Lower lobe of right lung (tissue), 2 donors: ENCODE measurements around the gene TLCD5. TPM values are rescaled to one million over a fixed set of nuclear protein-coding genes. Genes with fewer than 3 reads are reported as not detected.

ENCODE experiments used
- ATAC-seq, 2 donors: fragments of 200-7000 bp; cut with Tn5 transposase; one replicate each; pipeline ENCODE4 v1.9.1; 2020 to 2022; ENCODE audit warnings: mild to moderate bottlenecking in 2 of 2, moderate library complexity in 2 of 2
- DNase-seq: peaks from one replicate; pipeline ENCODE4 v3.0.0-alpha.2; 2020
- H3K27ac ChIP-seq: fragments of 200-600 bp; one replicate; pipeline ENCODE4 v1.8.0; 2022
- H3K27me3 ChIP-seq: fragments of 200-600 bp; one replicate; pipeline ENCODE4 v1.8.0; 2022; ENCODE audit warnings: low read depth
- H3K36me3 ChIP-seq: fragments of 200-600 bp; one replicate; pipeline ENCODE4 v1.8.0; 2022; ENCODE audit warnings: mild to moderate bottlenecking
- H3K4me1 ChIP-seq: fragments of 200-600 bp; one replicate; pipeline ENCODE4 v1.8.0; 2022
- H3K4me3 ChIP-seq: fragments of 200-600 bp; one replicate; pipeline ENCODE4 v1.8.0; 2022; ENCODE audit warnings: mild to moderate bottlenecking
- H3K9me3 ChIP-seq: fragments of 200-600 bp; one replicate; pipeline ENCODE4 v1.8.0; 2022
- intact Hi-C: fragments of 100-400 bp; cut with DNase I; formaldehyde crosslinking; loops from one replicate; pipeline ENCODE4 v1.11.0; 2022
- total RNA-seq: library from RNA; stranded (reverse); fragmentation: NEBNext Ultra II Directional; extraction: Animal tissue kit (Norgen Biotek cat#: 25700); gene quantifications from one replicate; pipeline ENCODE4 v1.2.1, GENCODE V29; 2021
- TF ChIP-seq, protein P1 (sequence below): fragments of 200-600 bp; IDR thresholded peaks from one replicate; pipeline ENCODE4 v1.8.0; 2022; ENCODE audit warnings: antibody characterized with exemption, mild to moderate bottlenecking
- donor health status: DM: no; HTN: yes; CAD: no; lungs with severe emphysema.

TLCD5 gene
- total RNA-seq, 1 donor from 2014 or later, result 3.5 TPM

DNA sequence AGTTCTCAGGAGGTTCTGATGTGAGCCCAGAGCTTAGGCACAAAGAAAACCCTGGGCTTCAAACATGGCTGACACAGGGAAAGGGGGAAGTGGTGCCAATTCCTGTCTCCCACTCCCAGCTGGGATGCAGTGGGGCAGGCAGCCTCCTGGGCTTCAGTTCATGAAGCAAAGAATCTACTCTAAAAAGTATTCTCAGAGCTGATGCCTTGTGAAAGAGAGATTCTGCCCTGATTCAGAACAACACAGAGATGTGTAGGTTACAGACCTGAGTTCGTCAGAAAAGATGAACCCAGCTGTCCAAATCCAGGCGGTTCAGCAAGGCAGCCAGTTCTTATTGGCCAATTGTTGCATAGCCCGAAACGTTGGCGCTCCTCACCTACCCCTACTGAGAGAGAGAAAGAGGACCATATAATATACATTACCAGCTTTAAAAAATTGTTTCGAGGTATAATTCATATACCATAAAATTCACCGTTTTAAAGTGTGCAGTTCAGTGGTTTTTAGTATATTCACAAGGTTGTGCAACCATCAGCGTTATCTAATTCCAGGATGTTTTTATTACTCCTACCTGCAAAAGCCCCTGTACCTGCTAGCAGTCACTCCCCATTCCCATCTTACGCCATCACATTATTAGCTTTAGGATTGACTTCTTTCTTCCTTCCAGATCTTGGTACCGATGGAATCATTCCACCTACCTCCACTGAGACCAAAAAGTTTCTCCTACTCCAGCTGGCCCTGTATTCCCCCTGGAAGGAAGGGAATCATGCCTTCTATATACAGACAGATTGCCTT, 7.2 kb upstream of the TLCD5 start:
- no peak overlapping the region for H3K4me3 ChIP-seq
- no peak for ATAC-seq
- DNase-seq, result no peak
- intact Hi-C loops, result no loop called here
- H3K4me1 ChIP-seq, result peaks cover 25% of the 10 kb centered on the region
- H3K27ac ChIP-seq, result peak overlapping the region; percentile 61
- H3K9me3 ChIP-seq, result no peaks in the 10 kb centered on the region
- TF ChIP-seq, protein P1, sequence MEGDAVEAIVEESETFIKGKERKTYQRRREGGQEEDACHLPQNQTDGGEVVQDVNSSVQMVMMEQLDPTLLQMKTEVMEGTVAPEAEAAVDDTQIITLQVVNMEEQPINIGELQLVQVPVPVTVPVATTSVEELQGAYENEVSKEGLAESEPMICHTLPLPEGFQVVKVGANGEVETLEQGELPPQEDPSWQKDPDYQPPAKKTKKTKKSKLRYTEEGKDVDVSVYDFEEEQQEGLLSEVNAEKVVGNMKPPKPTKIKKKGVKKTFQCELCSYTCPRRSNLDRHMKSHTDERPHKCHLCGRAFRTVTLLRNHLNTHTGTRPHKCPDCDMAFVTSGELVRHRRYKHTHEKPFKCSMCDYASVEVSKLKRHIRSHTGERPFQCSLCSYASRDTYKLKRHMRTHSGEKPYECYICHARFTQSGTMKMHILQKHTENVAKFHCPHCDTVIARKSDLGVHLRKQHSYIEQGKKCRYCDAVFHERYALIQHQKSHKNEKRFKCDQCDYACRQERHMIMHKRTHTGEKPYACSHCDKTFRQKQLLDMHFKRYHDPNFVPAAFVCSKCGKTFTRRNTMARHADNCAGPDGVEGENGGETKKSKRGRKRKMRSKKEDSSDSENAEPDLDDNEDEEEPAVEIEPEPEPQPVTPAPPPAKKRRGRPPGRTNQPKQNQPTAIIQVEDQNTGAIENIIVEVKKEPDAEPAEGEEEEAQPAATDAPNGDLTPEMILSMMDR, result no peak
- no peaks in the 10 kb centered on the region for H3K27me3 ChIP-seq
- H3K36me3 ChIP-seq, result no peaks in the 10 kb centered on the region

DNA sequence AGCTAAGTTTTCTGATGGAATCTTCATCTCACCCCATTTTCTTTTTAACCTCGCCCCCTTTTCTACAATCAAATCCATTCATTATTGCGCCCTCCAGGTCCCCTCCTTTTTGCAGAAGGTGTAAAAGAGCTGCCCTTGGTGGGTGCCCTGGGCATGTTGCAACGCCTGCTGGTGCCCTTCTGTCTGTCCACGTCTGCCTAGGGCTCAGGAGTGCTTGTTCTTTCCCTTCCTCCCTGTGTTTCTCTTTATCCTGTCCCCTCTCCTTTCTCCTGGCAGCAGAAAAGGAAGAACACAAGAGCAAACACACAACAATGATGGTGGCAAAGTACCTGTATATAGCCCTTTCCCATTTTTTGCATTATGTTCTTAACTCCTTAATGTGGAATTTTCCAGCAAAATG, 6.2 kb upstream of the TLCD5 start:
- Histone ChIP-seq H3K36me3 (no peaks in the 10 kb centered on the region), H3K9me3 (no peaks in the 10 kb centered on the region), H3K4me1 (peaks cover 25% of the 10 kb centered on the region), H3K4me3 (no peak overlapping the region), H3K27me3 (no peaks in the 10 kb centered on the region), H3K27ac (no peak overlapping the region)
- ATAC-seq (no peak), DNase-seq (no peak)
- intact Hi-C loops, result no loop called here
- TF ChIP-seq, protein P1, result no peak

- TF ChIP-seq, protein P1, result no peak
- peaks cover 12% of the 10 kb centered on the region for H3K36me3 ChIP-seq
- ATAC-seq (peak in 1 of 2 donors; percentile 4), DNase-seq (no peak)
- intact Hi-C loops, result no loop called here
- peak overlapping the region; percentile 93 for H3K27ac ChIP-seq
- H3K9me3 ChIP-seq, result no peaks in the 10 kb centered on the region
- H3K4me3 ChIP-seq, result peak overlapping the region; percentile 77
- peaks cover 26% of the 10 kb centered on the region for H3K4me1 ChIP-seq
- no peaks in the 10 kb centered on the region for H3K27me3 ChIP-seq
These were observed 1.1 kb downstream of the TLCD5 start for GRCh38 chr11:120326228-120326627.

DNA sequence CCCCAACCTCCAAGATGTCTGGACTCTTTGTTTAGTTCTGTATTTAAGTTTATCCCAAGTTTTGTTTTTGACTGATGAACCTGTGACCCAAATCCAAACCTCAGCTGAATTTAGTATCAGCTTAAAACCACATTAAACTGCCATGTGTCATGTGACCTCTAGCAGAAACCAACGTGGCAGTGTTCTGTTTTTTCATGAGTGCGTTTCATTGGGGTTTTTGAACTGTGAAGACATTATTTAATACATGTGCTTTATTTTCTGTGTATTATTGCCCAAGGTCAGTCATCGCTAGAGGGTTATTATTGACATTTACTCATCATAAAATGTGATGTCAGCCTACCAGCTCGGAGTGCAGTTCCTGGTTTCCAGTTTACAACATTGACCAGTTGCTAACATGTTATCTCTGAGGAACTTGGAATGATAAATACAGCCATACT, 1.8 kb downstream of the TLCD5 start:
- ATAC-seq (no peak), DNase-seq (no peak)
- H3K4me1 ChIP-seq, result peaks cover 29% of the 10 kb centered on the region
- no peak overlapping the region for H3K27ac ChIP-seq
- peaks cover 12% of the 10 kb centered on the region for H3K36me3 ChIP-seq
- TF ChIP-seq, protein P1, result no peak
- intact Hi-C loops, result no loop called here
- no peaks in the 10 kb centered on the region for H3K27me3 ChIP-seq
- H3K9me3 ChIP-seq, result no peaks in the 10 kb centered on the region
- H3K4me3 ChIP-seq, result no peak overlapping the region

- TF ChIP-seq, protein P1, result no peak
- no peaks in the 10 kb centered on the region for H3K9me3 ChIP-seq
- ATAC-seq, result no peak
- peaks cover 29% of the 10 kb centered on the region for H3K4me1 ChIP-seq
- DNase-seq, result no peak
- H3K27ac ChIP-seq, result no peak overlapping the region
- no peak overlapping the region for H3K4me3 ChIP-seq
- intact Hi-C loops, result no loop called here
- peaks cover 12% of the 10 kb centered on the region for H3K36me3 ChIP-seq
- no peaks in the 10 kb centered on the region for H3K27me3 ChIP-seq
These were observed 2.2 kb downstream of the TLCD5 start for GRCh38 chr11:120327311-120327710.
